CD8-positive, alpha-beta memory T cell (primary cell): ENCODE data around the gene STPG3. TPM values are rescaled to one million over a fixed set of nuclear protein-coding genes. Genes with fewer than 3 reads are reported as not detected.

Source experiments
- CTCF ChIA-PET: fragments of 350-600 bp; sonication (Branson Sonifier 250); formaldehyde crosslinking; loops from one replicate; lab custom pipeline; 2021; ENCODE audit warnings: antibody characterized with exemption; lab: Charles Lee
- POLR2A ChIA-PET: fragments of 350-600 bp; sonication (Branson Sonifier 250); formaldehyde crosslinking; loops from one replicate; lab custom pipeline; 2021; ENCODE audit warnings: antibody characterized with exemption; lab: Charles Lee
- DNase-seq, 5 donors: peaks; one replicate each; pipeline versions ENCODE4 v3.0.0 to v3.0.0-alpha.2; 2020 to 2022; ENCODE audit warnings: mixed read lengths in 1 of 5
- H3K27ac ChIP-seq: one replicate; pipeline ENCODE4 v1.7.0; 2013; ENCODE audit warnings: low read depth, mild to moderate bottlenecking, low read length, moderate library complexity
- H3K27me3 ChIP-seq: 2 replicates; pipeline ENCODE4 v1.7.0; 2013; ENCODE audit warnings: low read length, mild to moderate bottlenecking; ENCODE audit not compliant: insufficient read depth, poor library complexity, severe bottlenecking
- H3K36me3 ChIP-seq: 2 replicates; pipeline ENCODE4 v1.7.0; 2013; ENCODE audit warnings: mild to moderate bottlenecking, low read length, moderate library complexity; ENCODE audit not compliant: insufficient read depth
- H3K4me1 ChIP-seq: 2 replicates; pipeline ENCODE4 v1.7.0; 2013; ENCODE audit warnings: mild to moderate bottlenecking, low read length, moderate library complexity; ENCODE audit not compliant: insufficient read depth
- H3K4me3 ChIP-seq: 2 replicates; pipeline ENCODE4 v1.7.0; 2013; ENCODE audit warnings: mild to moderate bottlenecking, low read length
- H3K9me3 ChIP-seq: 2 replicates; pipeline ENCODE4 v1.7.0; 2013; ENCODE audit warnings: mild to moderate bottlenecking, low read length
- H3K27ac Mint-ChIP-seq, 8 donors: one replicate each; pipeline ENCODE4 v1.8.0; 2020 to 2021; ENCODE audit warnings: mixed read lengths in 8 of 8, mild to moderate bottlenecking in 6 of 8, inconsistent platforms in 3 of 8, moderate library complexity in 3 of 8
- H3K27me3 Mint-ChIP-seq, 2 donors: one replicate each; pipeline ENCODE4 v1.8.0; 2020 to 2021; ENCODE audit warnings: mixed read lengths in 2 of 2, mild to moderate bottlenecking in 1 of 2, moderate library complexity in 1 of 2
- H3K36me3 Mint-ChIP-seq, 3 donors: one replicate each; pipeline ENCODE4 v1.8.0; 2020 to 2021; ENCODE audit warnings: mixed read lengths in 3 of 3, inconsistent platforms in 1 of 3, mild to moderate bottlenecking in 1 of 3
- H3K4me1 Mint-ChIP-seq, 3 donors: one replicate each; pipeline ENCODE4 v1.8.0; 2020 to 2021; ENCODE audit warnings: mixed read lengths in 3 of 3, inconsistent platforms in 1 of 3, mild to moderate bottlenecking in 1 of 3
- H3K4me3 Mint-ChIP-seq, 7 donors: one replicate each; pipeline ENCODE4 v1.8.0; 2020 to 2021; ENCODE audit warnings: mixed read lengths in 7 of 7, mild to moderate bottlenecking in 6 of 7, moderate library complexity in 4 of 7, inconsistent platforms in 2 of 7
- H3K9me3 Mint-ChIP-seq, 5 donors: one replicate each; pipeline ENCODE4 v1.8.0; 2020 to 2022; ENCODE audit warnings: mixed read lengths in 5 of 5, mild to moderate bottlenecking in 3 of 5, moderate library complexity in 2 of 5, inconsistent platforms in 1 of 5
- polyA plus RNA-seq: library from polyadenylated mRNA; unstranded; fragments of 300-500 nt; fragmentation: Illumina TruSeq; gene quantifications from one replicate; pipeline ENCODE4 v1.2.3, GENCODE V29; 2021
- total RNA-seq, 2 experiments: library from RNA; stranded (reverse); gene quantifications; one replicate each; pipeline ENCODE4 v1.2.3, GENCODE V29; 2021

Gene STPG3
- total and polyA plus RNA-seq, 3 experiments from 2014 or later: 0.27 to 0.28 TPM; not detected in 1

DNA sequence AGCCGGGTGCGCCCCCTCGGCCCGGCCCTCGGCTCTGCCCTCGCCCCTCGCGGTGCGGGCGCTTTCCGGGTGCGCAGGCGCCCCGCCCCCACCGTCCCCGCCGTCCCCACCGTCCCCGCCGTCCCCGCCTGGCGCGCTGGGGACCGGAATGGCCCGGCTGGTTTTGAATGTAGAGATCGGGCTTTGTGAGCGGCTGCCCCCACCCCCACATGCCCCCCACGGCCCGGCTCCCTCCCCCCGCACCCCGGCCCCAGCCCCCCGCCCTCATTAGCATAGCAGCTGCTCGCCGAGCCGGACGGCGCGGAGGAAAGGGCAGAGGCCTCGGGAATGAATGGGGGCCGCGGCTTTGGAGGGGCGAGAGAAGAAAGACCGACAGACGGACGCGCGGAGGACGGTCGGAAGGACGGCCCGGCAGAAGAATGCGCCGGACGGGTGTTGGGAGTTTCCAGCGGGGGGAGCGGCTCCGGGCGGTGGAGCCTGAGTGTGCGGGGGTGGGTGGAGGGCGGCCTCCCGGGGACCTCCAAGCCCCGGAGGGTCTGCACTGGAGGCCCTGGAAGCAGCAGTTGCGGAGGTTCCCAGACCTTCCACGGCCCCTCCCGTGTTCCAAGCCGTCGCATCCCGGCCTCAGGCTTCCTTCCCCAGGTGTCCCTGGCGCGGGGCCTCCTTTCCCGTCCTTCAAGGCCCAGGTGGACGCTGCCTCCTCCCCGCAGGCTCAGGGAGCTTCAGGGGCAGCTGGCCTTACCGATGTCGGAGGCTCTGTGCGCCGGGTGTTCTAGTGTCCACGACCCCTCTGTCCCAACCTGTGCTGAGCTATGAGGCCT is 45.0 kb downstream of the STPG3 start:
- DNase-seq: no peak
- no peaks in the 10 kb centered on the region for H3K36me3 ChIP-seq
- CTCF ChIA-PET: no interaction called here
- H3K4me3 ChIP-seq: no peak overlapping the region
- Mint-ChIP-seq H3K9me3 (peaks cover 0 to 5% (median 0%) of the 10 kb centered on the region in 5 donors), H3K27me3 (peaks cover 35 to 39% of the 10 kb centered on the region in 2 donors), H3K4me3 (peak overlapping the region in 5 of 7 donors; percentile 52 to 83 (median 70)), H3K27ac (no peak overlapping the region), H3K4me1 (peaks cover 5 to 17% (median 10%) of the 10 kb centered on the region in 3 donors), H3K36me3 (no peaks in the 10 kb centered on the region)
- peaks cover 19% of the 10 kb centered on the region for H3K4me1 ChIP-seq
- POLR2A ChIA-PET: interaction anchor here (0.5 kb wide), 1 partner anchor 35 kb away, joined by 4 read pairs; no protein-coding TSS in a partner anchor
- no peaks in the 10 kb centered on the region for H3K9me3 ChIP-seq
- H3K27me3 ChIP-seq: peaks cover 55% of the 10 kb centered on the region
- no peak overlapping the region for H3K27ac ChIP-seq

DNA sequence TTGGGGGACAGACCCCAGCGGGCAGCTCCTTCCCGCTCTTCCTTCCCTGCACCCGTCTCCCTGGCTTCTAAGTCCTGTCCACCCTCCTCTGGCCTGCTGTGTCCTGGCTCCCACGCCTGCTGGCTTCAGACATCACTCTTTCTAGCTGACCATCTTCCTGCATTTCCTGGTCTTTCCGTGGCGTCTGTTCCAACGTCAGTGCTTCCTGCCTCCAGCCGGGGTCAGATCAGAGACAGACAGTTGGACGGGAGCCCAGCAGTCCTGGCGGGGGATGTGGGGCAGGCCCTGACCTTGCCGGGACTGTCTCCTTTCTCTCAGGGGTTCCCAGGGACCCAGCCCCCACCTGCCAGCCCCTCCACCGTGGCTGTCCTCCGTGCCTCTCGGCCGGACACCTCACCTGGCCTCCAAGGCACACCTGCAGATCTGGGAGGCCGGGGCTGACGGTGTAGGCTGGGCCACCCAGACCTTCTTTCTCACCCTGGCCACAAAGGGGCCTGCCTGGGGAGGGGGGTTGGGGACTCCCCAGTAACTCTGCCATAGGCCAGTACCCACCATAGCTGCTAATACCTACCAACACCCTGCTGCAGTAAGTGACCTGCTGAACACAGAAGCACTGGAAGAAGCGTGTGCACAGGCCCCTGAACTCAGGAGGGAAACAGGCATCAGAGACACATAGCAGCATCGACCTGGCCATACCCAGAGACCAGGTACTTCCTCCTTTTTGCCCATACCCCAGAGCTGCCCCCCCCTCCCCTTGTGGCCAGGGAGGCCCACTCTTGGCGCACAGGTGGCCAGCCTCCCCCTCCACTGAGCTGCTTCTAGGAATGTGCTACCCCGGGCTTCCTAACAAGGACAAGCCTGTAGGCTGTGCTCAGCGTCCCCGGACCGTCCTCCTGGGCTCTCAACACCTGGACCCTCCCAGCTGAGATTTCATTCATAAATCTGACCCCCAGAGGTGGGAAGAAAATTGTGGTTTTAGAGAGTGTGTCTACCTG is 45.9 kb downstream of the STPG3 start:
- peak overlapping the region in 6 of 7 donors; percentile 12 to 83 (median 70) for H3K4me3 Mint-ChIP-seq

DNA sequence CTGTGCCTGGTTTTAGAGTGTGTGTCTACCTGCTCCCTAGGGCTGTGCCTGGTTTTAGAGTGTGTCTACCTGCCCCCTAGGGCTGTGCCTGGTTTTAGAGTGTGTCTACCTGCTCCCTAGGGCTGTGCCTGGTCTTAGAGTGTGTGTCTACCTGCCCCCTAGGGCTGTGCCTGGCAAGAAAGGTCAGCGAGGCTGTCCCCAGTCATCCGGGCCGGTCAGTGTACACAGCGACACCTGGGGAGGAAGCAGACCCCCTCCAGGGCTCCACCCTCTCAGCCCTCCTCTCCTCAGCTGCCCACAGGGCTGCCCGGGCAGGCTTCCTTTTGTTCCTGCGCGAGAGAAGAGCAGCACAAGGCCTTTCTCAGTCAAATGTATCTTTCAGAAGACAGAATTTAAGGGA is 46.9 kb downstream of the STPG3 start:
- H3K27ac Mint-ChIP-seq: no peak overlapping the region
- H3K4me1 Mint-ChIP-seq: peaks cover 5 to 17% (median 10%) of the 10 kb centered on the region in 3 donors
- Histone ChIP-seq H3K4me3 (no peak overlapping the region), H3K9me3 (no peaks in the 10 kb centered on the region), H3K36me3 (no peaks in the 10 kb centered on the region), H3K4me1 (peaks cover 19% of the 10 kb centered on the region), H3K27ac (no peak overlapping the region), H3K27me3 (peaks cover 55% of the 10 kb centered on the region)
- ChIA-PET CTCF (no interaction called here), POLR2A (no interaction called here)
- peaks cover 0 to 5% (median 0%) of the 10 kb centered on the region in 5 donors for H3K9me3 Mint-ChIP-seq
- peak overlapping the region in 1 of 7 donors; percentile 16 for H3K4me3 Mint-ChIP-seq
- H3K27me3 Mint-ChIP-seq: peaks cover 33 to 37% of the 10 kb centered on the region in 2 donors
- no peaks in the 10 kb centered on the region for H3K36me3 Mint-ChIP-seq
- no peak for DNase-seq

More for the DNA sequence above, 45.9 kb downstream of the STPG3 start:
- peaks cover 0 to 5% (median 0%) of the 10 kb centered on the region in 5 donors for H3K9me3 Mint-ChIP-seq
- peaks cover 5 to 17% (median 10%) of the 10 kb centered on the region in 3 donors for H3K4me1 Mint-ChIP-seq
- no peak for DNase-seq
- no peak overlapping the region for H3K4me3 ChIP-seq
- no peak overlapping the region for H3K27ac ChIP-seq
- H3K27ac Mint-ChIP-seq: peak overlapping the region in 1 of 8 donors; percentile 74
- H3K27me3 ChIP-seq: peaks cover 55% of the 10 kb centered on the region
- peaks cover 19% of the 10 kb centered on the region for H3K4me1 ChIP-seq
- H3K27me3 Mint-ChIP-seq: peaks cover 35 to 39% of the 10 kb centered on the region in 2 donors
- H3K36me3 Mint-ChIP-seq: no peaks in the 10 kb centered on the region
- CTCF ChIA-PET: no interaction called here
- H3K9me3 ChIP-seq: no peaks in the 10 kb centered on the region
- no peaks in the 10 kb centered on the region for H3K36me3 ChIP-seq
- POLR2A ChIA-PET: no interaction called here

DNA sequence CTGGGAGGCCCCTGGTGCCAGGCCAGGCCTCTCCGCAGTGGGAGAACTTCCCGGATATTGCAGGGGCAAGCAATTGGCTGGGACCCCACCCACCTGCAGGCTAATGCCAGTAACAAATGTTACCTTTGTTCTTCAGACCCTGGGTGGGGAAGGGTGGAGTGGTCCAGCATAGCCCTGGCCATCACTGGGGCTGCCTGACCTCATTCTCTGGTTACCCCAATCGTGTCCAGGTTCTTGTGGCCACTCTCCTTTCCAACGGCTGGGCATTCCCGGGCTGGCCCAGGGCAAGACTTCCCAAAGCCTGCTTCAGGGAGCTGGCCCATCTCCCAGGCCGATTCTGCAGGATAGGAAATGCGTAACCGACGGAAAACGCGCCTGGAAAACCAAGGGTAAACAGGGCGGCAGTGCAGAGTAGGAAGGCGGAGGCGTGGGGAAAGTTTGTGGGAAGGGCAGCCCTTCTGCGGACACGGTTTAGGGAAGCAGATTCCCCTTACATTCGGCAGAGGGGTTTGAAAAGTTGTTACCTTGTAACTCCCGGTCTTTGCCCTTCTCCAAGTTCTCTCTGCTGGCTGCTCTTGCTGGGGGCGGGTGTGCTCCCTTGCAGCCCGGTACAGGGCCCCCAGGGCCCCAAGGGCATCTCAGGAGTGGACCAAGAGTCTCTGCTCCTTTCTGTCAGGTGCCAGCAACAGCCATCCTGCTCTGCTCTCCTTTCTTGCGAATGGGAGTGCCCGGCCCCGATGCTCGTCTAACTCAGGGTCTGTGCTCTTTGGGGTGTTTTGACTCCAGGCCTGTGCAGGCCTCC is 47.5 kb downstream of the STPG3 start:
- DNase-seq: no peak
- Mint-ChIP-seq H3K27ac (no peak overlapping the region), H3K4me1 (peaks cover 5 to 17% (median 10%) of the 10 kb centered on the region in 3 donors), H3K9me3 (peaks cover 0 to 5% (median 0%) of the 10 kb centered on the region in 5 donors), H3K36me3 (no peaks in the 10 kb centered on the region), H3K4me3 (no peak overlapping the region), H3K27me3 (peaks cover 27 to 32% of the 10 kb centered on the region in 2 donors)
- no peaks in the 10 kb centered on the region for H3K9me3 ChIP-seq
- CTCF ChIA-PET: no interaction called here
- H3K4me3 ChIP-seq: no peak overlapping the region
- no peaks in the 10 kb centered on the region for H3K36me3 ChIP-seq
- peaks cover 19% of the 10 kb centered on the region for H3K4me1 ChIP-seq
- no peak overlapping the region for H3K27ac ChIP-seq
- peaks cover 53% of the 10 kb centered on the region for H3K27me3 ChIP-seq
- POLR2A ChIA-PET: no interaction called here

DNA sequence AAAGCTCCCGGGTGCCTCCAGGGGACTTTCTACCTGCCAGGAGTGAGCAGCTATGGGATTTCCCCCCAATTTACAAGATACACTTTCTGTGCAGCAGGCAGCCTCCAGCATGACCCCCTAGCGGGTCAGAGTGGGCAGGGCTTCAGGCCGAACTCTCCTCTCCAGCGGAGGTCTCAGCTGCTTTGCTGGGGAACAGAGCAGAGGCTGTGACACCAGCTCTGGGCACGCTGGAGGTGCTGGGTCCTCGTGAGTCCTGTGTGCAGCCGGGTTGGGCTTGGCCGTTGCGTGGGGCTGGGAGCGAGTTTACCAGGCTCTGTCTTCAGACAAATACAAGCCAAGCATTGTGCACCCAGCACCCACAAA is 48.1 kb downstream of the STPG3 start:
- ChIA-PET CTCF (no interaction called here), POLR2A (no interaction called here)

DNA sequence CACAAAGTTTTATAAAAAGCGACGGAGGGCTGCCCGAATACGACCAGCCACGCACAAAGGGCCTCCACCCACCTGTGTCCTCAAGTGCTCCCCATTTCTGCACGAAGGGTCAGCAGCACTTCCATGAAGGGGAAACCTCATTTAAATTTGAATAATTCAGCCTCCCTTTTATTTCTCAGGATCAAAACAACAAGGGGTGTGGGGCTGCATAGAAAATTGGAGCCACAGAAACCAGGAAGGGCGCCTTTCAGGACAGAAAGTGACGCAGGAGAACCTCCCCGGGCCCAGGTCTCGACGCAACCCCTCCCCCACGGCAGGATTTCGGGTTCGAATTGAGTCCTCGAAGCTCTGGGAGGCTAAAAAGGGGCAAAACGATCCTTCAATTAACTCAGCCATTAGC is 48.9 kb downstream of the STPG3 start:
- no peaks in the 10 kb centered on the region for H3K36me3 Mint-ChIP-seq
- peak overlapping the region; percentile 64 for H3K27ac ChIP-seq
- H3K36me3 ChIP-seq: no peaks in the 10 kb centered on the region
- POLR2A ChIA-PET: no interaction called here
- peaks cover 5 to 14% (median 7%) of the 10 kb centered on the region in 3 donors for H3K4me1 Mint-ChIP-seq
- peaks cover 0 to 2% (median 0%) of the 10 kb centered on the region in 5 donors for H3K9me3 Mint-ChIP-seq
- peaks cover 17% of the 10 kb centered on the region for H3K4me1 ChIP-seq
- peaks cover 16 to 23% of the 10 kb centered on the region in 2 donors for H3K27me3 Mint-ChIP-seq
- H3K27ac Mint-ChIP-seq: no peak overlapping the region
- H3K4me3 Mint-ChIP-seq: peak overlapping the region in 4 of 7 donors; percentile 38 to 78 (median 45)
- DNase-seq: no peak
- H3K27me3 ChIP-seq: peaks cover 42% of the 10 kb centered on the region
- no peak overlapping the region for H3K4me3 ChIP-seq
- CTCF ChIA-PET: no interaction called here
- H3K9me3 ChIP-seq: no peaks in the 10 kb centered on the region

More for the DNA sequence above, 48.1 kb downstream of the STPG3 start:
- Mint-ChIP-seq H3K27ac (no peak overlapping the region), H3K9me3 (peaks cover 0 to 2% (median 0%) of the 10 kb centered on the region in 5 donors), H3K4me1 (peaks cover 5 to 17% (median 10%) of the 10 kb centered on the region in 3 donors), H3K27me3 (peaks cover 22 to 29% of the 10 kb centered on the region in 2 donors), H3K4me3 (no peak overlapping the region), H3K36me3 (no peaks in the 10 kb centered on the region)
- H3K9me3 ChIP-seq: no peaks in the 10 kb centered on the region
- H3K4me3 ChIP-seq: no peak overlapping the region
- DNase-seq: no peak
- H3K27me3 ChIP-seq: peaks cover 49% of the 10 kb centered on the region
- no peaks in the 10 kb centered on the region for H3K36me3 ChIP-seq
- H3K4me1 ChIP-seq: peaks cover 19% of the 10 kb centered on the region
- no peak overlapping the region for H3K27ac ChIP-seq

DNA sequence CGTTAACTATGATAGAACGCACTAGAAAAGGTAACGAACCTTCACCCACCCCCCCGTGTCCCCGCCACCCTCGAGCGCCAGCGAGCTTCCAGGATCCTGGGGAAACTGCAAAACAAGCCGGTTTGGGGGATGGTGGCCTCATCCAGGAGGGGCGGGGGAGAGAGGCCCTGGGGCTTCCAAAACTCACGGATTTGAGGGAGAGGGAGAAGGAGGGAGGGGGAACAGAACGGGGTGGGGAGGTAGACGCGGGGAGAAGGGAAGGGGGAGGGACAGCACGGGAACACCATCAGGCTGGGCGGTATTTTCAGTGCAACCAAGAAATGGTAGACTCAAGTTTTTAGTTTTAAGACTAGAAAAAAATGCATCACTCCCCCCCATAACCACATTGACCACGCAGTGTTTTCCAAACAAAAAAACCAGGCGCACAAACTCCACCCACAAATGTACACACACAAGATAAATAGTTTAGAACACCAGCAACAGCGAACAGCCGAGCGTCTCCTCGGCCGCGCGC is 49.5 kb downstream of the STPG3 start:
- Histone ChIP-seq H3K9me3 (no peaks in the 10 kb centered on the region), H3K27ac (peak overlapping the region; percentile 64), H3K4me1 (peaks cover 21% of the 10 kb centered on the region), H3K27me3 (peaks cover 40% of the 10 kb centered on the region), H3K4me3 (peak overlapping the region; percentile 19), H3K36me3 (no peaks in the 10 kb centered on the region)
- DNase-seq: no peak
- Mint-ChIP-seq H3K4me1 (peaks cover 5 to 19% (median 7%) of the 10 kb centered on the region in 3 donors), H3K27ac (no peak overlapping the region), H3K4me3 (peak overlapping the region; percentile 70 to 87 (median 82)), H3K9me3 (peaks cover 0 to 2% (median 0%) of the 10 kb centered on the region in 5 donors), H3K27me3 (peaks cover 16 to 22% of the 10 kb centered on the region in 2 donors), H3K36me3 (no peaks in the 10 kb centered on the region)
- POLR2A ChIA-PET: no interaction called here
- CTCF ChIA-PET: no interaction called here
